Hematopoietic multipotent progenitor cell treated with erythropoietin and hydrocortisone succinate and interleukin-3 and kit ligand, for 15 days (in vitro differentiated cells): Measurements from ENCODE around the gene LPP.

Experiments used
- DNase-seq: peaks from one replicate; pipeline ENCODE4 v3.0.0-alpha.2; 2015; ENCODE audit warnings: low spot score

Gene LPP

GRCh38 chr3:188878076-188878475 lies 724.1 kb downstream of the LPP start:
- DNase-seq: no peak

- no peak for DNase-seq
Measured at GRCh38 chr3:188881954-188882641, 728.1 kb downstream of the LPP start.

- DNase-seq: no peak
Measured at GRCh38 chr3:188884299-188885043, 730.5 kb downstream of the LPP start.

GRCh38 chr3:188888321-188889053 lies 734.5 kb downstream of the LPP start:
- no peak for DNase-seq

- DNase-seq: no peak
Measured at GRCh38 chr3:188889054-188889491, 735.1 kb downstream of the LPP start.

GRCh38 chr3:188890572-188891270 lies 736.8 kb downstream of the LPP start:
- no peak for DNase-seq

GRCh38 chr3:188899881-188900280 lies 745.9 kb downstream of the LPP start:
- no peak for DNase-seq

- DNase-seq: no peak
Measured at GRCh38 chr3:188900421-188900951, 746.5 kb downstream of the LPP start.

GRCh38 chr3:188901126-188901525 lies 747.2 kb downstream of the LPP start:
- no peak for DNase-seq

GRCh38 chr3:188901671-188902287 lies 747.8 kb downstream of the LPP start:
- DNase-seq: no peak

GRCh38 chr3:188904670-188905069 lies 750.7 kb downstream of the LPP start:
- DNase-seq: no peak

GRCh38 chr3:188905547-188905946 lies 751.6 kb downstream of the LPP start:
- no peak for DNase-seq

GRCh38 chr3:188906236-188906635 lies 752.3 kb downstream of the LPP start:
- DNase-seq: no peak

GRCh38 chr3:188908002-188908850 lies 754.3 kb downstream of the LPP start:
- no peak for DNase-seq

GRCh38 chr3:188911026-188911850 lies 757.3 kb downstream of the LPP start:
- no peak for DNase-seq

GRCh38 chr3:188913084-188913483 lies 759.1 kb downstream of the LPP start:
- no peak for DNase-seq

- no peak for DNase-seq
Measured at GRCh38 chr3:188914552-188914951, 760.6 kb downstream of the LPP start.

GRCh38 chr3:188915127-188915526 lies 761.2 kb downstream of the LPP start:
- no peak for DNase-seq

GRCh38 chr3:188916934-188917401 lies 763.0 kb downstream of the LPP start:
- DNase-seq: no peak

- no peak for DNase-seq
Measured at GRCh38 chr3:188918093-188918492, 764.1 kb downstream of the LPP start.
